ENCODE data around the gene PACRG.
"Not testable (repeated sequence)": the region's sequence is repeated elsewhere in the genome, so short reads cannot be mapped to it uniquely, and the experiment has no call there.

The PACRG gene

GRCh38 chr6:162727322-162728182 is at the start of gene PACRG, which contains the start of gene PRKN:
TSS of gene PACRG (plus strand) at chr6:162727974.
TSS of gene PRKN (minus strand) at chr6:162727766.
- DNase-seq, result peak; percentile 94 to 99

- DNase-seq, result not testable (repeated sequence)
These were observed 48.9 kb upstream of the PACRG start for GRCh38 chr6:162678896-162679295.

GRCh38 chr6:162679681-162680080 is 48.1 kb upstream of the PACRG start:
- no peak for DNase-seq

GRCh38 chr6:162680367-162680766 is 47.4 kb upstream of the PACRG start:
- DNase-seq, result no peak

GRCh38 chr6:162680871-162681270 is 46.9 kb upstream of the PACRG start:
- no peak for DNase-seq

- no peak for DNase-seq
These were observed 46.3 kb upstream of the PACRG start for GRCh38 chr6:162681447-162681846.

- no peak for DNase-seq
These were observed 44.6 kb upstream of the PACRG start for GRCh38 chr6:162683135-162683534.

- DNase-seq, result no peak
These were observed 43.7 kb upstream of the PACRG start for GRCh38 chr6:162684052-162684451.

GRCh38 chr6:162684961-162685360 is 42.8 kb upstream of the PACRG start:
- DNase-seq, result no peak

GRCh38 chr6:162685586-162685985 is 42.2 kb upstream of the PACRG start:
- peak in 1 of 2 experiments; percentile 21 for DNase-seq

- no peak for DNase-seq
These were observed 38.9 kb upstream of the PACRG start for GRCh38 chr6:162688751-162689345.

GRCh38 chr6:162690158-162690557 is 37.6 kb upstream of the PACRG start:
- DNase-seq, result no peak

- no peak for DNase-seq
These were observed 29.8 kb upstream of the PACRG start for GRCh38 chr6:162697872-162698403.

- no peak for DNase-seq
These were observed 29.3 kb upstream of the PACRG start for GRCh38 chr6:162698440-162698839.

- DNase-seq, result no peak
These were observed 27.8 kb upstream of the PACRG start for GRCh38 chr6:162699961-162700360.

GRCh38 chr6:162700966-162701365 is 26.8 kb upstream of the PACRG start:
- no peak for DNase-seq

- no peak for DNase-seq
These were observed 26.2 kb upstream of the PACRG start for GRCh38 chr6:162701551-162701950.

- no peak for DNase-seq
These were observed 25.3 kb upstream of the PACRG start for GRCh38 chr6:162702446-162702845.

- no peak for DNase-seq
These were observed 23.8 kb upstream of the PACRG start for GRCh38 chr6:162704001-162704400.

- DNase-seq, result no peak
These were observed 22.0 kb upstream of the PACRG start for GRCh38 chr6:162705736-162706135.

GRCh38 chr6:162706232-162706631 is 21.5 kb upstream of the PACRG start:
- no peak for DNase-seq

- DNase-seq, result peak in 1 of 2 experiments; percentile 15
These were observed 18.8 kb upstream of the PACRG start for GRCh38 chr6:162708971-162709370.

- DNase-seq, result no peak
These were observed 18.3 kb upstream of the PACRG start for GRCh38 chr6:162709431-162709830.

- no peak for DNase-seq
These were observed 17.4 kb upstream of the PACRG start for GRCh38 chr6:162710419-162710818.
